GM12878 (cell line): ENCODE data around the gene TTLL8. TPM values are rescaled to one million over a fixed set of nuclear protein-coding genes. Genes with fewer than 3 reads are reported as not detected.

Experiments
- ATAC-seq: fragments of 200-7000 bp; cut with Tn5 transposase; 3 replicates; pipeline ENCODE4 v1.9.1; 2020; ENCODE audit warnings: mild to moderate bottlenecking, moderate library complexity
- BruUV-seq: library from RNA; stranded (reverse); fragments of 400-500 nt; replicated peaks from 2 replicates; lab custom pipeline; 2021; lab: Mats Ljungman, UMichigan
- CTCF ChIA-PET: fragments of 300-600 bp; sonication (Branson Sonifier 250); formaldehyde crosslinking; extraction: SDS; loops from one replicate; lab custom pipeline; 2021; ENCODE audit warnings: inconsistent platforms; lab: Yijun Ruan, JAX
- POLR2A ChIA-PET: fragments of 350-600 bp; formaldehyde crosslinking; extraction: SDS; loops from one replicate; lab custom pipeline; 2021; ENCODE audit warnings: inconsistent platforms; lab: Charles Lee
- RAD21 ChIA-PET: fragments of 300-600 bp; sonication (Branson Sonifier 250); formaldehyde crosslinking; loops from one replicate; lab custom pipeline; 2023; ENCODE audit warnings: antibody characterized with exemption; ENCODE audit not compliant: unreplicated experiment; lab: Charles Lee
- SMC1A ChIA-PET: fragments of 300-600 bp; sonication (Branson Sonifier 250); formaldehyde crosslinking; loops from one replicate; lab custom pipeline; 2023; ENCODE audit not compliant: unreplicated experiment, uncharacterized antibody; lab: Charles Lee
- DNase-seq: peaks from one replicate; pipeline ENCODE4 v3.0.0-alpha.2; 2011; ENCODE audit warnings: low read depth, low spot score
- FAIRE-seq: peaks from 3 replicates; lab custom pipeline; 2011; peaks lifted over from hg19 to GRCh38; lab: Jason Lieb, UNC
- H2AFZ ChIP-seq: 2 replicates; pipeline ENCODE4 v1.6.0; 2011; ENCODE audit warnings: low read depth, low read length, control low read depth; ENCODE audit not compliant: control insufficient read depth
- H3K27ac ChIP-seq: 2 replicates; pipeline ENCODE4 v1.5.1; 2011; ENCODE audit warnings: control low read depth; ENCODE audit not compliant: control insufficient read depth, insufficient read depth
- H3K27me3 ChIP-seq, 2 experiments: replicated peaks in 1 of 2; 2 replicates each; pipeline versions ENCODE4 v1.6.0 to v1.6.1; 2011; ENCODE audit warnings: low read length in 1 of 2; ENCODE audit not compliant: control insufficient read depth in 2 of 2, insufficient read depth in 2 of 2
- H3K36me3 ChIP-seq, 2 experiments: 2 replicates each; pipeline ENCODE4 v1.5.1; 2011; ENCODE audit warnings: low read length in 1 of 2; ENCODE audit not compliant: control insufficient read depth in 2 of 2, insufficient read depth in 2 of 2
- H3K4me1 ChIP-seq: 2 replicates; pipeline ENCODE4 v1.6.1; 2011; ENCODE audit warnings: mild to moderate bottlenecking, low read length, moderate library complexity, mixed read lengths; ENCODE audit not compliant: control insufficient read depth, insufficient read depth
- H3K4me2 ChIP-seq: 2 replicates; pipeline ENCODE4 v1.6.0; 2011; ENCODE audit warnings: control low read depth; ENCODE audit not compliant: control insufficient read depth, insufficient read depth
- H3K4me3 ChIP-seq: fragments of 200-600 bp; sonication (generic); 2 replicates; pipeline ENCODE4 v1.5.1; 2016
- H3K79me2 ChIP-seq: 2 replicates; pipeline ENCODE4 v1.6.0; 2011; ENCODE audit warnings: low read length; ENCODE audit not compliant: control insufficient read depth, insufficient read depth
- H3K9ac ChIP-seq: 2 replicates; pipeline ENCODE4 v1.8.0; 2011; ENCODE audit warnings: low read length, control low read depth, mixed read lengths; ENCODE audit not compliant: control insufficient read depth, insufficient read depth
- H3K9me3 ChIP-seq: replicated peaks from 3 replicates; pipeline ENCODE4 v1.5.1; 2011; ENCODE audit warnings: mild to moderate bottlenecking, low read length; ENCODE audit not compliant: control insufficient read depth, insufficient read depth
- H4K20me1 ChIP-seq: 2 replicates; pipeline ENCODE4 v1.6.0; 2011; ENCODE audit not compliant: control insufficient read depth, insufficient read depth
- ATF7 ChIP-seq: fragments of 450-650 bp; IDR thresholded peaks from 2 replicates; pipeline ENCODE4 v1.6.1; 2016; ENCODE audit warnings: low read depth, mild to moderate bottlenecking
- BCL11A ChIP-seq: IDR thresholded peaks from 2 replicates; pipeline ENCODE4 v1.6.1; 2011; ENCODE audit warnings: low read depth, low read length
- CBFB ChIP-seq: IDR thresholded peaks from 2 replicates; pipeline ENCODE4 v1.6.1; 2016; ENCODE audit warnings: antibody characterized with exemption, low read depth
- CHD1 ChIP-seq: IDR thresholded peaks from 2 replicates; pipeline ENCODE4 v1.6.1; 2012; ENCODE audit warnings: low read depth, low read length, improper control_type of control experiment
- ESRRA ChIP-seq: IDR thresholded peaks from 2 replicates; pipeline ENCODE4 v1.6.1; 2012; ENCODE audit warnings: mild to moderate bottlenecking, low read length, improper control_type of control experiment
- EZH2 ChIP-seq: IDR thresholded peaks from 2 replicates; pipeline ENCODE4 v1.6.1; 2012; ENCODE audit warnings: low read depth, mild to moderate bottlenecking, control low read depth, inconsistent platforms, low read length, borderline replicate concordance; ENCODE audit not compliant: control insufficient read depth
- FOXK2 ChIP-seq: fragments of 450-650 bp; IDR thresholded peaks from 2 replicates; pipeline ENCODE4 v1.6.1; 2017; ENCODE audit warnings: mild to moderate bottlenecking, moderate library complexity
- HDAC6 ChIP-seq: fragments of 200-600 bp; sonication (generic); IDR thresholded peaks from one replicate; pipeline ENCODE4 v1.8.0; 2017; ENCODE audit warnings: antibody characterized with exemption; ENCODE audit not compliant: unreplicated experiment
- IRF4 ChIP-seq: IDR thresholded peaks from 2 replicates; pipeline ENCODE4 v1.6.1; 2011; ENCODE audit warnings: low read depth, low read length
- NR2F1 ChIP-seq: fragments of 450-650 bp; conservative IDR thresholded peaks from 2 replicates; pipeline ENCODE4 v1.6.1; 2017; ENCODE audit warnings: mild to moderate bottlenecking
- NRF1 ChIP-seq: conservative IDR thresholded peaks from 2 replicates; pipeline ENCODE4 v1.6.1; 2011; ENCODE audit warnings: mild to moderate bottlenecking, low read depth, low read length, improper control_type of control experiment
- RBBP5 ChIP-seq: fragments of 200-600 bp; sonication (generic); conservative IDR thresholded peaks from 2 replicates; pipeline ENCODE4 v1.6.1; 2016
- SMAD1 ChIP-seq: fragments of 450-650 bp; IDR thresholded peaks from 2 replicates; pipeline ENCODE4 v1.6.1; 2018; ENCODE audit warnings: mild to moderate bottlenecking, low read depth; ENCODE audit not compliant: partially characterized antibody
- SP1 ChIP-seq: IDR thresholded peaks from one replicate; pipeline ENCODE4 v1.6.1; 2011; ENCODE audit warnings: low read depth, low read length
- TARDBP ChIP-seq: IDR thresholded peaks from 2 replicates; pipeline ENCODE4 v1.6.1; 2016; ENCODE audit warnings: borderline replicate concordance
- TCF12 ChIP-seq: IDR thresholded peaks from 2 replicates; pipeline ENCODE4 v1.6.1; 2011; ENCODE audit warnings: low read depth, mild to moderate bottlenecking, low read length
- WGBS: methylation state at CpG from one replicate; pipeline ENCODE4 v1.1.6; 2016; ENCODE audit warnings: low lambda C conversion rate; ENCODE audit not compliant: insufficient replicate concordance, insufficient coverage; ENCODE audit errors: missing lambda C conversion rate; 5-methylcytosine and 5-hydroxymethylcytosine counted together
- in situ Hi-C: fragments of 300-500 bp; cut with MboI; formaldehyde crosslinking; loops from 9 replicates; pipeline ENCODE4 v1.14.3; 2018; ENCODE audit warnings: mixed read lengths
- intact Hi-C: fragments of 100-400 bp; cut with micrococcal nuclease; formaldehyde crosslinking; loops from one replicate; pipeline ENCODE4 v1.14.2; 2022; ENCODE audit not compliant: unreplicated experiment
- polyA plus RNA-seq, 11 experiments: library from polyadenylated mRNA; depleted of rRNA in 4 of 11; unstranded in 6 of 11; stranded (reverse) in 5 of 11; fragments of >200 nt; fragmentation: Nextera tagmentation in 4 of 11; fragmentation: Illumina TruSeq in 1 of 11; extraction: Ambion mirVana in 4 of 11; extraction: Trizol in 1 of 11; gene quantifications; 1 replicate in 1 of 11; 2 replicates in 10 of 11; pipeline versions ENCODE4 v1.2.1 to v1.2.3, GENCODE V29; 2011 to 2016; ENCODE audit warnings: inconsistent platforms in 2 of 11, missing spikeins in 2 of 11, low read depth in 1 of 11
- total RNA-seq, 4 experiments: library from RNA; depleted of rRNA in 3 of 4; stranded (reverse); fragments of >200 nt in 3 of 4; fragmentation: Illumina TruSeq in 1 of 4; extraction: Trizol in 1 of 4; gene quantifications; 2 replicates each; pipeline versions ENCODE4 v1.2.1 to v1.2.3, GENCODE V29; 2013 to 2021
- TF ChIP-seq, protein P1 (sequence below): fragments of 450-650 bp; IDR thresholded peaks from 2 replicates; pipeline ENCODE4 v1.6.1; 2017; ENCODE audit warnings: mild to moderate bottlenecking, moderate library complexity

The TTLL8 gene
- total and polyA plus RNA-seq, 10 of the 15 experiments (the other 5 are each of a cell fraction or from before 2014, with no cell fraction given) = not detected

DNA sequence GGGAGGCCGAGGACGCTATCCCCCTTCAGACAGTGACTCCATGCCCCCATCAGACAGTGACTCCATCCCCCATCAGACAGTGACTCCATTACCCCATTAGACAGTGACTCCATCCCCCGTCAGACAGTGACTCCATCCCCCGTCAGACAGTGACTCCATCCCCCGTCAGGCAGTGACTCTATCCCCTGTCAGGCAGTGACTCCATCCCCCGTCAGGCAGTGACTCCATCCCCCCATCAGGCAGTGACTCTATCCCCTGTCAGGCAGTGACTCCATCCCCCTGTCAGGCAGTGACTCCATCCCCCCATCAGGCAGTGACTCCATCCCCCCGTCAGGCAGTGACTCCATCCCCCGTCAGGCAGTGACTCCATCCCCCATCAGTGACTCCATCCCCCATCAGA is 9.1 kb upstream of the TTLL8 start:
- no peaks in the 10 kb centered on the region for H4K20me1 ChIP-seq
- no peak overlapping the region for H3K9ac ChIP-seq
- TF ChIP-seq HDAC6 = no peak
- no peak for TF ChIP-seq NRF1
- TF ChIP-seq SMAD1 = no peak
- no peak for TF ChIP-seq ATF7
- TF ChIP-seq RBBP5 = no peak
- TF ChIP-seq ESRRA = no peak
- TF ChIP-seq IRF4 = no peak
- TF ChIP-seq TARDBP = no peak
- no peak for TF ChIP-seq FOXK2
- no peak for TF ChIP-seq EZH2
- TF ChIP-seq CHD1 = no peak
- TF ChIP-seq CBFB = no peak
- no peak for TF ChIP-seq NR2F1
- TF ChIP-seq BCL11A = no peak
- no peak for TF ChIP-seq SP1
- TF ChIP-seq, protein P1, sequence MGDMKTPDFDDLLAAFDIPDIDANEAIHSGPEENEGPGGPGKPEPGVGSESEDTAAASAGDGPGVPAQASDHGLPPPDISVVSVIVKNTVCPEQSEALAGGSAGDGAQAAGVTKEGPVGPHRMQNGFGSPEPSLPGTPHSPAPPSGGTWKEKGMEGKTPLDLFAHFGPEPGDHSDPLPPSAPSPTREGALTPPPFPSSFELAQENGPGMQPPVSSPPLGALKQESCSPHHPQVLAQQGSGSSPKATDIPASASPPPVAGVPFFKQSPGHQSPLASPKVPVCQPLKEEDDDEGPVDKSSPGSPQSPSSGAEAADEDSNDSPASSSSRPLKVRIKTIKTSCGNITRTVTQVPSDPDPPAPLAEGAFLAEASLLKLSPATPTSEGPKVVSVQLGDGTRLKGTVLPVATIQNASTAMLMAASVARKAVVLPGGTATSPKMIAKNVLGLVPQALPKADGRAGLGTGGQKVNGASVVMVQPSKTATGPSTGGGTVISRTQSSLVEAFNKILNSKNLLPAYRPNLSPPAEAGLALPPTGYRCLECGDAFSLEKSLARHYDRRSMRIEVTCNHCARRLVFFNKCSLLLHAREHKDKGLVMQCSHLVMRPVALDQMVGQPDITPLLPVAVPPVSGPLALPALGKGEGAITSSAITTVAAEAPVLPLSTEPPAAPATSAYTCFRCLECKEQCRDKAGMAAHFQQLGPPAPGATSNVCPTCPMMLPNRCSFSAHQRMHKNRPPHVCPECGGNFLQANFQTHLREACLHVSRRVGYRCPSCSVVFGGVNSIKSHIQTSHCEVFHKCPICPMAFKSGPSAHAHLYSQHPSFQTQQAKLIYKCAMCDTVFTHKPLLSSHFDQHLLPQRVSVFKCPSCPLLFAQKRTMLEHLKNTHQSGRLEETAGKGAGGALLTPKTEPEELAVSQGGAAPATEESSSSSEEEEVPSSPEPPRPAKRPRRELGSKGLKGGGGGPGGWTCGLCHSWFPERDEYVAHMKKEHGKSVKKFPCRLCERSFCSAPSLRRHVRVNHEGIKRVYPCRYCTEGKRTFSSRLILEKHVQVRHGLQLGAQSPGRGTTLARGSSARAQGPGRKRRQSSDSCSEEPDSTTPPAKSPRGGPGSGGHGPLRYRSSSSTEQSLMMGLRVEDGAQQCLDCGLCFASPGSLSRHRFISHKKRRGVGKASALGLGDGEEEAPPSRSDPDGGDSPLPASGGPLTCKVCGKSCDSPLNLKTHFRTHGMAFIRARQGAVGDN = no peak
- no peak for TF ChIP-seq TCF12
- TF ChIP-seq, all 136 proteins: peak for 0
- no peak overlapping the region for H3K4me2 ChIP-seq
- ChIA-PET SMC1A (no interaction called here), CTCF (no interaction called here), RAD21 (no interaction called here), POLR2A (no interaction called here)
- H3K27me3 ChIP-seq = no peaks in the 10 kb centered on the region; a peak in 2 of 4 replicates
- WGBS = 14% methylated on average over 6 of the region's 8 CpGs
- H3K4me1 ChIP-seq = no peaks in the 10 kb centered on the region
- no TSS peak for BruUV-seq
- no peak for ATAC-seq
- H3K9me3 ChIP-seq = no peaks in the 10 kb centered on the region
- DNase-seq = no peak
- no peak overlapping the region for H2AFZ ChIP-seq
- no peak for FAIRE-seq
- H3K36me3 ChIP-seq = no peaks in the 10 kb centered on the region
- in situ Hi-C loops (no loop called here), intact Hi-C loops (no loop called here)
- no peak overlapping the region for H3K4me3 ChIP-seq
- no peaks in the 10 kb centered on the region for H3K79me2 ChIP-seq
- no peak overlapping the region for H3K27ac ChIP-seq
